Subcutaneous abdominal adipose tissue (tissue), 5 donors: ENCODE results near the gene D2HGDH.

ENCODE experiments used
- H3K27ac ChIP-seq: one replicate; pipeline ENCODE4 v1.7.0; 2013; ENCODE audit warnings: low read depth, mild to moderate bottlenecking, inconsistent platforms, low read length, moderate library complexity
- H3K27me3 ChIP-seq, 5 donors: one replicate each; pipeline ENCODE4 v1.7.0; 2013; ENCODE audit warnings: low read length in 5 of 5, inconsistent platforms in 1 of 5; ENCODE audit not compliant: control insufficient read depth in 5 of 5, insufficient read depth in 4 of 5
- H3K36me3 ChIP-seq, 5 donors: one replicate each; pipeline ENCODE4 v1.7.0; 2013; ENCODE audit warnings: low read length in 5 of 5; ENCODE audit not compliant: control insufficient read depth in 5 of 5, insufficient read depth in 5 of 5
- H3K4me1 ChIP-seq, 5 donors: one replicate each; pipeline ENCODE4 v1.7.0; 2013; ENCODE audit warnings: low read length in 5 of 5, mild to moderate bottlenecking in 3 of 5, moderate library complexity in 1 of 5; ENCODE audit not compliant: control insufficient read depth in 5 of 5, insufficient read depth in 5 of 5
- H3K4me3 ChIP-seq, 5 donors: one replicate each; pipeline ENCODE4 v1.7.0; 2013; ENCODE audit warnings: low read length in 5 of 5, low read depth in 1 of 5
- H3K9ac ChIP-seq, 5 donors: one replicate each; pipeline ENCODE4 v1.7.0; 2013; ENCODE audit warnings: low read length in 5 of 5, mild to moderate bottlenecking in 4 of 5, moderate library complexity in 3 of 5
- H3K9me3 ChIP-seq, 5 donors: one replicate each; pipeline ENCODE4 v1.7.0; 2013; ENCODE audit warnings: low read length in 5 of 5; ENCODE audit not compliant: control insufficient read depth in 5 of 5
- donor health status: healthy.
- donor health status: healthy.
- donor health status: healthy.
- donor health status: healthy.
- donor health status: healthy.

The D2HGDH gene

DNA sequence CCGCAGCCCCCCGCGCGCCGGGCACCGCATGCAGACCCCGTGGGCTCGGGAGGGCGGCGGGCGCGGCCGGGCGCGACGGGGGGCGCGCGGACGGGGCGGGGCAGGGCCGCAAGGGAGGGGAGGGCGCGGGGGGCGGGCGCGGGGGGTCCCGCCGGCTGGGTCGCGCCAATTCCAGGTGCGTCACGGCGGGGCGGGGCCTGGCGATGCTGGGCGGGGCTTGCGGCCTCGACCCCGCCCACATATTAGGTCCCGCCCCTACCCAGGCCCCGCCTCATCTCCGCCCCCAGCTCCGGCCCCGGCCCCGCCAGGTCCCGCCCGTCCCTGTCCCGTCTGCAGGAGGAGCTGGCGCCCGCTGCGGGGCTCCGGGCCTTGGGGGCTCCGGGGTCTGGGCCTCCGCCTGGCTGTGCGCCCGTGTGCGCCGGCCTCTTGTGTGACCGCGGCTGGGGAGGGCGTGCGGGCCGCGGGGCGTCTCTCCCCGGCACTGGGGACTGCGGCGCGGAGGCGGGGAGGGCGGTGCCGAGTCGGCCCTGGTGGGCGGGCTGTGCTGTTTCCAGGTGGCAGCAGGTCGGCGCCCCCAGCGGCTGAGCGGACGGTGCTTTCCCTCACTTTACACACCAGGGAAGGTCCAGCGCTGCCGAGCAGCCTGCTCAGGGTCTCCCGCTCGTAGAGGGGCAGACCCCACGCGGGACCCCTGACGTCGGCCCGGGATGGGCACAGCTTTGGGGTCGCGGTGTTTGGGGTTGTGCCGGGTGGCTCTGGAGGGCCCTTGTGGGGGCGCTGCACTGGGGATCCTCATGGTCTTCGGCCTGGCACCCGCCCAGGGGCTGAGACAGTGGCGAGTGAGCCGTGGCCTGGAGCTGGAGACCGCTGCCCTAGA, 32.0 kb upstream of the D2HGDH start:
- Histone ChIP-seq H3K9me3 (peaks cover 0 to 2% (median 0%) of the 10 kb centered on the region in 5 donors), H3K9ac (peak overlapping the region in 4 of 5 donors; percentile 62 to 81 (median 80)), H3K27ac (peak overlapping the region; percentile 60), H3K4me1 (peaks cover 5 to 22% (median 15%) of the 10 kb centered on the region in 5 donors), H3K27me3 (no peaks in the 10 kb centered on the region), H3K4me3 (peak overlapping the region; percentile 53 to 85 (median 76)), H3K36me3 (peaks cover 0 to 22% (median 13%) of the 10 kb centered on the region in 5 donors)

DNA sequence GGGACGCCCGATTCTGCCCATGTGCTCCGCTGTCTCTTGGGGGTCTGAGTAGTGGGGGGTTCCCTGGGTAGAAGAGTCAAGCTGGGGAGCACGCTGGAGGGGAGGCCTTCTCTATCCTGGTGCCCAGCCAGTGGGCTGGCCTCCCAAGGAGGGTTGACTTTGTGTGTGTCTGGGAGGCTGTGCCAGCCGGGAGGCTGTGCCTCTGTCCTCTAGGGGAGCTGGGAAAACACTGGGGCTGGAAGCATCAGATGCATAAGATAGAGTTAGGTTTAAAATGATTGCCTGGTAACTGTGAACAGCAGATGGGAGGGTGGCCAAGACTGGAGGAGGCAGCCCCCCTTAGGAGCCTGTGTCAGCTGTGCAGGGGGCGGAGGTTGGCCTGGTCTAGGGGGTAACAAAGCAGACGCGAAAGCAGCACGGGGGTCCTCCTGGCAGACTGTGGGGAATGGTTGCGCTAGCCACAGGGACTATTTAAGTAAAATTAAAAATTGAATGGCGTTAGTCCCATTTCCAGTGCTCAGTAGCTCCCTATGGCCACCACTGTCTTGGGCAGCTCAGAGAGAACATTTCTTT, 31.3 kb upstream of the D2HGDH start:
- Histone ChIP-seq H3K27me3 (no peaks in the 10 kb centered on the region), H3K9ac (peak overlapping the region in 4 of 5 donors; percentile 62 to 81 (median 80)), H3K9me3 (peaks cover 0 to 2% (median 0%) of the 10 kb centered on the region in 5 donors), H3K4me1 (peaks cover 5 to 22% (median 15%) of the 10 kb centered on the region in 5 donors), H3K27ac (peak overlapping the region; percentile 60), H3K36me3 (peaks cover 0 to 28% (median 18%) of the 10 kb centered on the region in 5 donors), H3K4me3 (peak overlapping the region; percentile 53 to 85 (median 76))

DNA sequence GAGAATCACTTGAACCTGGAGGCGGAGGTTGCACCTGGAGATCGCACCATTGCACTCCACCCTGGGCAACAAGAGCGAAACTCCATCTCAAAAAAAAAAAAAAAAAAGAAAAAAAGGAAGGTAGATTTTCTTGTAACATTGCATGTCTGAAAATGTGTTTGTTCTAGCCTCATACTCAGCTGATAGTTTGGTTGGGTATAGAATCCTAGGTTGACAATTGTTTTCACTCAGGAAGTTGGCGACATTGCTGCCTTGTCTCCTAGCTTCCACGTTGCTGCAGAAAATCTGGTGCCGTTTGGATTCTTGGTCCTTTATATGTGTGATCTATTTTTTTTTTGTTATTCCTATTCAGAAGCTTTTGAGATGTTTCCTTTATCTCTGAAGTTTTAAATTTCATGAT, 27.9 kb upstream of the D2HGDH start:
- Histone ChIP-seq H3K4me1 (peaks cover 5 to 14% (median 10%) of the 10 kb centered on the region in 5 donors), H3K27ac (no peak overlapping the region), H3K4me3 (no peak overlapping the region), H3K9me3 (peaks cover 0 to 2% (median 0%) of the 10 kb centered on the region in 5 donors), H3K27me3 (no peaks in the 10 kb centered on the region), H3K36me3 (peaks cover 3 to 57% (median 45%) of the 10 kb centered on the region in 5 donors), H3K9ac (no peak overlapping the region)

DNA sequence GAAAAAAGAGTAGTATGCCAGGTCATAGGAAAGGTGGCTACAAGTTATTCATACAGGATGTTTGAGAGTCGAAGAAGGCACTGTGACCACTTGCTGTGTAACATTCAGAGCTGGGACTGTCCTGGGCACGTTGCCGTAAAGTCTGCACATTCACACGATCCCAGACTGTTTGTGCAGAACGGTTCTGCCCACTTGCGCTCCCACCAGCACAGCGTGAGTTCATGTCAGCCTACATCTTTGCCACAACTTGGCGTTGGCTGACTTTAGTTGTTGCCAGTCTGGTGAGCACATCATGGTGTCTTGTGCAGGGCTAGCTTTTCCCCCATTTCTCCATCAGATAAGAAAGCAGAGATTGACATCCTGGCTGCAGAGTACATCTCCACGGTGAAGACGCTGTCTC, 25.6 kb upstream of the D2HGDH start:
- H3K36me3 ChIP-seq, result peaks cover 6 to 78% (median 61%) of the 10 kb centered on the region in 5 donors
- H3K4me1 ChIP-seq, result no peaks in the 10 kb centered on the region
- no peaks in the 10 kb centered on the region for H3K27me3 ChIP-seq
- H3K27ac ChIP-seq, result no peak overlapping the region
- H3K9ac ChIP-seq, result no peak overlapping the region
- H3K4me3 ChIP-seq, result no peak overlapping the region
- peaks cover 0 to 2% (median 0%) of the 10 kb centered on the region in 5 donors for H3K9me3 ChIP-seq

DNA sequence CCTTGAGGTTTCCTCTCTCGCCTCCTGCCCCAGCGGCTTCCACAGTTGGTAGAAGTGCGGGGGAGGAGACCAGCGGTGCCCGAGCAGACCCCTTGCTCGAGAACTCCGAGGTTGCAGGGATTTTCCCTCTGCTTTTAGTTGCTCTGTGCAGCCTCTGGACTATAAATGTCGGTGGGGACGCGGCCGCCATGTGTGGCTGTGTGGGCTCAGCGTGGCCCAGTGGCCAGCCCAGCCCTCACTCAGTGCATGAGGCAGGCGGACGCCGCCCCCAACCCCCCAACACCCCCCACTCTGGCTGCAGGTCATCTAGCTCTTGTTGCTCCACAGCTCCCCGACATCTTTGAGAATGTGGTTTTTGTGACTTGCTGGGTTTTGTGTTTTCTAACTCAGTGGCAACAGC, 15.3 kb upstream of the D2HGDH start:
- Histone ChIP-seq H3K9ac (no peak overlapping the region), H3K9me3 (no peaks in the 10 kb centered on the region), H3K27ac (no peak overlapping the region), H3K27me3 (no peaks in the 10 kb centered on the region), H3K4me3 (no peak overlapping the region), H3K4me1 (no peaks in the 10 kb centered on the region), H3K36me3 (peaks cover 2 to 73% (median 58%) of the 10 kb centered on the region in 5 donors)

DNA sequence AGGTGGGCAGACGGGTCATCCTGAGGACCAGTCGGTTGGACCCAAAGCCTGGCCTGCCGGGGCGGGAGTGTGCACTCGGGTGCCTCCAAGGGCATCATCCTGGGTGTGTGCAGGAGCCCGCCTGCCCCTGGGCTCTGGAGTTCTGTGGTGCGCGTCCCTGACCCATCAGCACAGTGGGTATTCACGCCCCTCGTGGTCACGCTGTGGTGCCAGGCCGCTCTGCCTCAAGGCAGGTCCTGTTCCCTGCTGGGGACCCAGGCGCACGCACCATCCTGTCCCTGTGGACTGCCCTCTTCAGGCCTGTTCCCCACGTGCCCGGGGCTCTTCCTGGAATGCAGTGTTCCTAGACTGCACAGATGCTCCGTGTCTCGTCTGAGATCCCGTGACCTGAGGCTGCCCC, 14.3 kb upstream of the D2HGDH start:
- Histone ChIP-seq H3K36me3 (peaks cover 0 to 75% (median 52%) of the 10 kb centered on the region in 5 donors), H3K4me1 (no peaks in the 10 kb centered on the region), H3K4me3 (no peak overlapping the region), H3K27ac (no peak overlapping the region), H3K27me3 (no peaks in the 10 kb centered on the region), H3K9ac (no peak overlapping the region), H3K9me3 (no peaks in the 10 kb centered on the region)

DNA sequence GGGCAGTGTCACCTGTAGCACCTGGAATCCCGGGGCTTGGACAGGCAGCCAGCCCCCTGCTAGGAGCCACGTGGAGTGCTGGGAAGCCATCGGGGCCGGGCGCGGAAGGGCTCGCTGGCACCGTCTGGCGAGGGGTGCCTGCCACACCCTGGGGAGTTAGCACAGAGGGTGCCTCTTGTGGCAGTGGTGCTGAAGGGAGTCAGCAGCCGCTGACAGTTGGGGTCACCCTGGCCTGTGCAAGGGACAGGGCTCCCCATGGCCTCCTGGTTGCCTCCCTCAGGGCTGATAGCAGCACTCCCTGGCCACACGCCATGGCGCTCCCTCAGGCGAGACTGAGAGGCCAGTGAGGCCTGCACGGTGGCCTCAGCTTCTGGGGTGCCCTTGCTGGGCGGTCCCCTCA, 13.9 kb upstream of the D2HGDH start:
- peaks cover 0 to 79% (median 52%) of the 10 kb centered on the region in 5 donors for H3K36me3 ChIP-seq
- no peaks in the 10 kb centered on the region for H3K27me3 ChIP-seq

DNA sequence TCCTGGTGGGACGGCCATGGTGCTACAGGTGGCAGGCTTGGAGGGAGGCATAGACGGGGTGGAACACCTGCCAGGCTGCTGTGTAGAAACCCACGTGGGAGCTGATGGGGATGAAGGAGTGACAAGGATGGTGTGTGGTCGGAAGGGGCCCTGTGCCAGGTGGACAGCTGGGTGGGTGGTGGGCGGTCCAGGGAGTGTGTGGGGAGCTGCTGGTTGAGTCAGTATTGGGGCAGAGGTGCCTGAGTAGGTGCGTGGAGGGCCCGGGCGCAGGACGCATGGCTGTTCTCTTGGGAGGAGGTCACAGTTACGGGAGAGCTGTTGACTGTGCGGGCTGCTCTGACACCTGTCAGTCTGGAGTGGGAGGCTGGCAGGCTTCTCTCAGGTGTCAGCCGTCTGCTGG, 12.6 kb upstream of the D2HGDH start:
- Histone ChIP-seq H3K9ac (no peak overlapping the region), H3K4me3 (no peak overlapping the region), H3K27me3 (no peaks in the 10 kb centered on the region), H3K36me3 (peaks cover 0 to 81% (median 55%) of the 10 kb centered on the region in 5 donors), H3K9me3 (no peaks in the 10 kb centered on the region), H3K4me1 (no peaks in the 10 kb centered on the region), H3K27ac (no peak overlapping the region)

More for the DNA sequence above, 13.9 kb upstream of the D2HGDH start:
- Histone ChIP-seq H3K9me3 (no peaks in the 10 kb centered on the region), H3K27ac (no peak overlapping the region), H3K4me1 (no peaks in the 10 kb centered on the region), H3K9ac (no peak overlapping the region), H3K4me3 (no peak overlapping the region)

DNA sequence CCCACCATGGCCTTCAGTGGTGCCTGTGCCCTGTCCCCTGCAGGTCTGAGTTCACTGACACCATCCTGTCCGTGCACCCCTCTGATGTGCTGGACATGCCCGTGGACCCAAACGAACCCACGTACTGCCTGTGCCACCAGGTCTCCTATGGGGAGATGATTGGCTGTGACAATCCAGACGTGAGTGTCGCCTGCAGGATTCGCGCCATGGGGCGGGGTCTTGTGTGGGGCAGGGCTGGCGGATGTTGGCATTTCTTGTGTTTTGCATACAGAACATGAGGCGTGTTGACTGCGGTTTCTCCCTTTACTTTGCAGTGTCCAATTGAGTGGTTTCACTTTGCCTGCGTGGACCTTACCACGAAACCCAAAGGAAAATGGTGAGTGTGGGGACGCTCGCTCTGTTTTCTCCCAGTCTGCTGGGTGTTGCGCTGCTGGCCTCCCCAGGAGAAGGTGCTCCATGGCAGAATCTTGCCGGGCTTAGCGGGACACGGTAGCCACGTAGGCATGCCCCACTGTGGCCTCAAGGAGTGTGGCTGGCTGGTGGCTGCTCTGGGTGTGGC, 11.5 kb upstream of the D2HGDH start:
- H3K4me3 ChIP-seq, result no peak overlapping the region
- peaks cover 0 to 78% (median 55%) of the 10 kb centered on the region in 5 donors for H3K36me3 ChIP-seq
- H3K9ac ChIP-seq, result no peak overlapping the region
- H3K27ac ChIP-seq, result no peak overlapping the region
- no peaks in the 10 kb centered on the region for H3K9me3 ChIP-seq
- no peaks in the 10 kb centered on the region for H3K27me3 ChIP-seq
- peaks cover 0 to 1% (median 0%) of the 10 kb centered on the region in 5 donors for H3K4me1 ChIP-seq
